ENCODE measurements around the gene CAMK2D.

Gene CAMK2D

GRCh38 chr4:113594231-113594556 lies 167.3 kb downstream of the CAMK2D start:
- DNase-seq: no peak

GRCh38 chr4:113593400-113594230 lies 167.9 kb downstream of the CAMK2D start:
- no peak for DNase-seq

GRCh38 chr4:113591982-113592381 lies 169.6 kb downstream of the CAMK2D start:
- DNase-seq: no peak

- no peak for DNase-seq
These were observed 172.5 kb downstream of the CAMK2D start for GRCh38 chr4:113588895-113589668.

- no peak for DNase-seq
These were observed 173.8 kb downstream of the CAMK2D start for GRCh38 chr4:113587640-113588275.

- no peak for DNase-seq
These were observed 174.4 kb downstream of the CAMK2D start for GRCh38 chr4:113587156-113587555.

- DNase-seq: no peak
These were observed 175.5 kb downstream of the CAMK2D start for GRCh38 chr4:113586072-113586471.

- no peak for DNase-seq
These were observed 177.0 kb downstream of the CAMK2D start for GRCh38 chr4:113584407-113585150.

GRCh38 chr4:113582737-113583136 lies 178.8 kb downstream of the CAMK2D start:
- no peak for DNase-seq

GRCh38 chr4:113579360-113579759 lies 182.2 kb downstream of the CAMK2D start:
- no peak for DNase-seq

GRCh38 chr4:113576947-113577678 lies 184.4 kb downstream of the CAMK2D start:
- no peak for DNase-seq

- no peak for DNase-seq
These were observed 186.1 kb downstream of the CAMK2D start for GRCh38 chr4:113575401-113575800.

- DNase-seq: no peak
These were observed 186.9 kb downstream of the CAMK2D start for GRCh38 chr4:113574636-113575103.

GRCh38 chr4:113572620-113573019 lies 188.9 kb downstream of the CAMK2D start:
- DNase-seq: no peak

- DNase-seq: no peak
These were observed 195.3 kb downstream of the CAMK2D start for GRCh38 chr4:113566015-113566795.

GRCh38 chr4:113565702-113566012 lies 195.9 kb downstream of the CAMK2D start:
- DNase-seq: no peak

GRCh38 chr4:113564493-113564892 lies 197.0 kb downstream of the CAMK2D start:
- no peak for DNase-seq

- no peak for DNase-seq
These were observed 197.7 kb downstream of the CAMK2D start for GRCh38 chr4:113563691-113564378.

- no peak for DNase-seq
These were observed 199.8 kb downstream of the CAMK2D start for GRCh38 chr4:113561758-113562157.

GRCh38 chr4:113561092-113561491 lies 200.4 kb downstream of the CAMK2D start:
- no peak for DNase-seq

- no peak for DNase-seq
These were observed 201.0 kb downstream of the CAMK2D start for GRCh38 chr4:113560579-113560978.
